Measurements from ENCODE around the gene ODAD2. TPM values are rescaled to one million over a fixed set of nuclear protein-coding genes. Genes with fewer than 3 reads are reported as not detected.

Gene ODAD2
- total RNA-seq, 1 experiment from 2014 or later, result 4.1 TPM

DNA sequence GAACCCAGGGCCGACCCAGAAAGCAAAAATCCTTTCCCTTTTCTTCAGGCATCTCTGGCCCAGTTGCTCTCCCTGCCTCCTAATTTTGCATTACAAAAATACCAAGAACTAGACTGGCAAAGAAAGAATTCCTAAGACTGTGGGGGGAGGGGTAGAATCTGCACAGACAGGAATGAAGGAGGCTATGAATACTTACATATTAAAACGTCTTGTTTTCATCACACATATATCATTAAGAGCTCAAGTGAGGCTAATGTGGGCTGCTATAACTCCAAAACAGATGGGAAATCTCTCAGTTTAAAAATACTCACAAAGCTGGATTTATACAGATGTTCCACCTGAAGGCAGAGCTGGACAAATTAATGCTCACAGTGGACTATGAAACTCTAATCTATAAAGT is 224.0 kb downstream of the ODAD2 start:
- no peak for DNase-seq (ENCODE audit: low spot score)
- Mint-ChIP-seq H3K4me1 (peaks cover 23% of the 10 kb centered on the region), H3K9me3 (peaks cover 5% of the 10 kb centered on the region; the same call in 1 of the 2 replicates), H3K27me3 (ENCODE audit: low read depth) (no peaks in the 10 kb centered on the region), H3K27ac (no peak overlapping the region), H3K4me3 (no peak overlapping the region), H3K36me3 (no peaks in the 10 kb centered on the region)
- ChIA-PET CTCF (no interaction called here), POLR2A (interaction anchor here (0.6 kb wide), 1 partner anchor 45 kb away, joined by 3 read pairs; no protein-coding TSS in a partner anchor)
- no peak for ATAC-seq
- no peak for TF ChIP-seq MYBL2 (CRISPR knock-in tag; IDR thresholded peaks at IDR 0.05)
- TF ChIP-seq, protein P1, sequence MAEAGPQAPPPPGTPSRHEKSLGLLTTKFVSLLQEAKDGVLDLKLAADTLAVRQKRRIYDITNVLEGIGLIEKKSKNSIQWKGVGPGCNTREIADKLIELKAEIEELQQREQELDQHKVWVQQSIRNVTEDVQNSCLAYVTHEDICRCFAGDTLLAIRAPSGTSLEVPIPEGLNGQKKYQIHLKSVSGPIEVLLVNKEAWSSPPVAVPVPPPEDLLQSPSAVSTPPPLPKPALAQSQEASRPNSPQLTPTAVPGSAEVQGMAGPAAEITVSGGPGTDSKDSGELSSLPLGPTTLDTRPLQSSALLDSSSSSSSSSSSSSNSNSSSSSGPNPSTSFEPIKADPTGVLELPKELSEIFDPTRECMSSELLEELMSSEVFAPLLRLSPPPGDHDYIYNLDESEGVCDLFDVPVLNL (CRISPR knock-in tag; IDR thresholded peaks at IDR 0.05; ENCODE audit: borderline replicate concordance, low read depth), result no peak

DNA sequence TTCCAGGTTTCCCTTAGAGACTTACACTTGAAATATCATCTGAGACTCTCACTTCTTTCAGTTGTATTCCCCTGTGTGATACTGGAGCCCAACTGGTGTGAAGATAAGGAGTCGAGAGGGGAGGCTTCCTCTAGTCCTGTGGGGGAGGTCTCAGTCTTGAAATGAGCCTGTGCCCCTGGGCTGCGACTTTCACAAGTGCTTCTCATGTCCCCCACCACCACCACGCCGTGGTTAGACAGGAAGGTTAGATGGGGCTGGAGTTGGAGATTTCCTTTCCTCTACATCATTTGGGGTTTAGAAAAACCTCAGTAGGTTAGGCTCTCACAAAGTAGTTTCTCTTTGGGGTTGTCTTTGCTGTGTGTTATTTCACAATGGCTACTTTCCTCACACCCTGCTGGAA is 227.6 kb downstream of the ODAD2 start:
- Mint-ChIP-seq H3K27ac (no peak overlapping the region), H3K4me3 (no peak overlapping the region), H3K36me3 (no peaks in the 10 kb centered on the region), H3K9me3 (peaks cover 12% of the 10 kb centered on the region), H3K4me1 (peaks cover 19% of the 10 kb centered on the region), H3K27me3 (ENCODE audit: low read depth) (no peaks in the 10 kb centered on the region)
- POLR2A ChIA-PET, result interaction anchor here (0.5 kb wide), 1 partner anchor 726 kb away, joined by 5 read pairs; no protein-coding TSS in a partner anchor
- TF ChIP-seq, protein P2, sequence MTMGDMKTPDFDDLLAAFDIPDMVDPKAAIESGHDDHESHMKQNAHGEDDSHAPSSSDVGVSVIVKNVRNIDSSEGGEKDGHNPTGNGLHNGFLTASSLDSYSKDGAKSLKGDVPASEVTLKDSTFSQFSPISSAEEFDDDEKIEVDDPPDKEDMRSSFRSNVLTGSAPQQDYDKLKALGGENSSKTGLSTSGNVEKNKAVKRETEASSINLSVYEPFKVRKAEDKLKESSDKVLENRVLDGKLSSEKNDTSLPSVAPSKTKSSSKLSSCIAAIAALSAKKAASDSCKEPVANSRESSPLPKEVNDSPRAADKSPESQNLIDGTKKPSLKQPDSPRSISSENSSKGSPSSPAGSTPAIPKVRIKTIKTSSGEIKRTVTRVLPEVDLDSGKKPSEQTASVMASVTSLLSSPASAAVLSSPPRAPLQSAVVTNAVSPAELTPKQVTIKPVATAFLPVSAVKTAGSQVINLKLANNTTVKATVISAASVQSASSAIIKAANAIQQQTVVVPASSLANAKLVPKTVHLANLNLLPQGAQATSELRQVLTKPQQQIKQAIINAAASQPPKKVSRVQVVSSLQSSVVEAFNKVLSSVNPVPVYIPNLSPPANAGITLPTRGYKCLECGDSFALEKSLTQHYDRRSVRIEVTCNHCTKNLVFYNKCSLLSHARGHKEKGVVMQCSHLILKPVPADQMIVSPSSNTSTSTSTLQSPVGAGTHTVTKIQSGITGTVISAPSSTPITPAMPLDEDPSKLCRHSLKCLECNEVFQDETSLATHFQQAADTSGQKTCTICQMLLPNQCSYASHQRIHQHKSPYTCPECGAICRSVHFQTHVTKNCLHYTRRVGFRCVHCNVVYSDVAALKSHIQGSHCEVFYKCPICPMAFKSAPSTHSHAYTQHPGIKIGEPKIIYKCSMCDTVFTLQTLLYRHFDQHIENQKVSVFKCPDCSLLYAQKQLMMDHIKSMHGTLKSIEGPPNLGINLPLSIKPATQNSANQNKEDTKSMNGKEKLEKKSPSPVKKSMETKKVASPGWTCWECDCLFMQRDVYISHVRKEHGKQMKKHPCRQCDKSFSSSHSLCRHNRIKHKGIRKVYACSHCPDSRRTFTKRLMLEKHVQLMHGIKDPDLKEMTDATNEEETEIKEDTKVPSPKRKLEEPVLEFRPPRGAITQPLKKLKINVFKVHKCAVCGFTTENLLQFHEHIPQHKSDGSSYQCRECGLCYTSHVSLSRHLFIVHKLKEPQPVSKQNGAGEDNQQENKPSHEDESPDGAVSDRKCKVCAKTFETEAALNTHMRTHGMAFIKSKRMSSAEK (CRISPR knock-in tag; IDR thresholded peaks at IDR 0.05; ENCODE audit: borderline replicate concordance), result no peak
- TF ChIP-seq, protein P3, sequence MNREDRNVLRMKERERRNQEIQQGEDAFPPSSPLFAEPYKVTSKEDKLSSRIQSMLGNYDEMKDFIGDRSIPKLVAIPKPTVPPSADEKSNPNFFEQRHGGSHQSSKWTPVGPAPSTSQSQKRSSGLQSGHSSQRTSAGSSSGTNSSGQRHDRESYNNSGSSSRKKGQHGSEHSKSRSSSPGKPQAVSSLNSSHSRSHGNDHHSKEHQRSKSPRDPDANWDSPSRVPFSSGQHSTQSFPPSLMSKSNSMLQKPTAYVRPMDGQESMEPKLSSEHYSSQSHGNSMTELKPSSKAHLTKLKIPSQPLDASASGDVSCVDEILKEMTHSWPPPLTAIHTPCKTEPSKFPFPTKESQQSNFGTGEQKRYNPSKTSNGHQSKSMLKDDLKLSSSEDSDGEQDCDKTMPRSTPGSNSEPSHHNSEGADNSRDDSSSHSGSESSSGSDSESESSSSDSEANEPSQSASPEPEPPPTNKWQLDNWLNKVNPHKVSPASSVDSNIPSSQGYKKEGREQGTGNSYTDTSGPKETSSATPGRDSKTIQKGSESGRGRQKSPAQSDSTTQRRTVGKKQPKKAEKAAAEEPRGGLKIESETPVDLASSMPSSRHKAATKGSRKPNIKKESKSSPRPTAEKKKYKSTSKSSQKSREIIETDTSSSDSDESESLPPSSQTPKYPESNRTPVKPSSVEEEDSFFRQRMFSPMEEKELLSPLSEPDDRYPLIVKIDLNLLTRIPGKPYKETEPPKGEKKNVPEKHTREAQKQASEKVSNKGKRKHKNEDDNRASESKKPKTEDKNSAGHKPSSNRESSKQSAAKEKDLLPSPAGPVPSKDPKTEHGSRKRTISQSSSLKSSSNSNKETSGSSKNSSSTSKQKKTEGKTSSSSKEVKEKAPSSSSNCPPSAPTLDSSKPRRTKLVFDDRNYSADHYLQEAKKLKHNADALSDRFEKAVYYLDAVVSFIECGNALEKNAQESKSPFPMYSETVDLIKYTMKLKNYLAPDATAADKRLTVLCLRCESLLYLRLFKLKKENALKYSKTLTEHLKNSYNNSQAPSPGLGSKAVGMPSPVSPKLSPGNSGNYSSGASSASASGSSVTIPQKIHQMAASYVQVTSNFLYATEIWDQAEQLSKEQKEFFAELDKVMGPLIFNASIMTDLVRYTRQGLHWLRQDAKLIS (CRISPR knock-in tag; IDR thresholded peaks at IDR 0.05; ENCODE audit: borderline replicate concordance), result no peak
- TF ChIP-seq ZBTB21 (CRISPR knock-in tag; IDR thresholded peaks at IDR 0.05; ENCODE audit: borderline replicate concordance) (no peak), EMX1 (CRISPR knock-in tag; IDR thresholded peaks at IDR 0.05) (no peak), NR2C2 (CRISPR knock-in tag; IDR thresholded peaks at IDR 0.05) (no peak)
- DNase-seq (ENCODE audit: low spot score), result no peak
- no peak for ATAC-seq
- CTCF ChIA-PET, result no interaction called here

DNA sequence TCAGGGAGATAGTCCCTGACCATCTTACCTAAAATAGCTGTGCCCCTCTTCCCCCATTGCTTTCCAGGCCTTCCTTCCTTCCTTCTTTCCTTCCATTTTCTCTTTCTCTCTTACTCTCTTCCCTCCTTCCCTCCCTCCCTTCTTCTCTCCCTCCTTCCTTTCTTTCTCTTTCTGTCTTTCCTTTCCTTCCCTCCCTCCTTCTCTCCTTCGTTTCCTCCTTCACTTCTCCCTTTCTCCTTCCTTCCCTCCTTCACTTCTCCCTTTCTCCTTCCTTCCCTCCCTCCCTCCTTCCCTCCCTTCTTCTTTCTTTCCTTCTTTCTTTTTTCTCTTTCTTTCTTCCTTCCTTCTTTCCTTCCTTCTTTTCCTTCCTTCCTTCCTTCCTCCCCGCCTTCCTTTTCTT is 228.7 kb downstream of the ODAD2 start:
- H3K4me1 Mint-ChIP-seq, result peaks cover 12% of the 10 kb centered on the region
- H3K9me3 Mint-ChIP-seq, result peaks cover 12% of the 10 kb centered on the region
- no peaks in the 10 kb centered on the region for H3K36me3 Mint-ChIP-seq
- ChIA-PET POLR2A (no interaction called here), CTCF (no interaction called here)
- no peak overlapping the region for H3K4me3 Mint-ChIP-seq
- no peak for TF ChIP-seq FOXP1 (CRISPR knock-in tag; IDR thresholded peaks at IDR 0.05; ENCODE audit: borderline replicate concordance)
- no peak for TF ChIP-seq TEAD4 (CRISPR knock-in tag; IDR thresholded peaks at IDR 0.05)
- TF ChIP-seq ETV6 (CRISPR knock-in tag; IDR thresholded peaks at IDR 0.05), result no peak
- TF ChIP-seq, protein P4, sequence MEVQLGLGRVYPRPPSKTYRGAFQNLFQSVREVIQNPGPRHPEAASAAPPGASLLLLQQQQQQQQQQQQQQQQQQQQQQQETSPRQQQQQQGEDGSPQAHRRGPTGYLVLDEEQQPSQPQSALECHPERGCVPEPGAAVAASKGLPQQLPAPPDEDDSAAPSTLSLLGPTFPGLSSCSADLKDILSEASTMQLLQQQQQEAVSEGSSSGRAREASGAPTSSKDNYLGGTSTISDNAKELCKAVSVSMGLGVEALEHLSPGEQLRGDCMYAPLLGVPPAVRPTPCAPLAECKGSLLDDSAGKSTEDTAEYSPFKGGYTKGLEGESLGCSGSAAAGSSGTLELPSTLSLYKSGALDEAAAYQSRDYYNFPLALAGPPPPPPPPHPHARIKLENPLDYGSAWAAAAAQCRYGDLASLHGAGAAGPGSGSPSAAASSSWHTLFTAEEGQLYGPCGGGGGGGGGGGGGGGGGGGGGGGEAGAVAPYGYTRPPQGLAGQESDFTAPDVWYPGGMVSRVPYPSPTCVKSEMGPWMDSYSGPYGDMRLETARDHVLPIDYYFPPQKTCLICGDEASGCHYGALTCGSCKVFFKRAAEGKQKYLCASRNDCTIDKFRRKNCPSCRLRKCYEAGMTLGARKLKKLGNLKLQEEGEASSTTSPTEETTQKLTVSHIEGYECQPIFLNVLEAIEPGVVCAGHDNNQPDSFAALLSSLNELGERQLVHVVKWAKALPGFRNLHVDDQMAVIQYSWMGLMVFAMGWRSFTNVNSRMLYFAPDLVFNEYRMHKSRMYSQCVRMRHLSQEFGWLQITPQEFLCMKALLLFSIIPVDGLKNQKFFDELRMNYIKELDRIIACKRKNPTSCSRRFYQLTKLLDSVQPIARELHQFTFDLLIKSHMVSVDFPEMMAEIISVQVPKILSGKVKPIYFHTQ (CRISPR knock-in tag; IDR thresholded peaks at IDR 0.05), result no peak
- no peak for TF ChIP-seq OVOL2 (CRISPR knock-in tag; IDR thresholded peaks at IDR 0.05; ENCODE audit: borderline replicate concordance)
- no peak for TF ChIP-seq NFE2L1 (CRISPR knock-in tag; IDR thresholded peaks at IDR 0.05)
- TF ChIP-seq, protein P5, sequence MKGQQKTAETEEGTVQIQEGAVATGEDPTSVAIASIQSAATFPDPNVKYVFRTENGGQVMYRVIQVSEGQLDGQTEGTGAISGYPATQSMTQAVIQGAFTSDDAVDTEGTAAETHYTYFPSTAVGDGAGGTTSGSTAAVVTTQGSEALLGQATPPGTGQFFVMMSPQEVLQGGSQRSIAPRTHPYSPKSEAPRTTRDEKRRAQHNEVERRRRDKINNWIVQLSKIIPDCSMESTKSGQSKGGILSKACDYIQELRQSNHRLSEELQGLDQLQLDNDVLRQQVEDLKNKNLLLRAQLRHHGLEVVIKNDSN (CRISPR knock-in tag; IDR thresholded peaks at IDR 0.05), result no peak
- TF ChIP-seq RELA (CRISPR knock-in tag; IDR thresholded peaks at IDR 0.05; ENCODE audit: borderline replicate concordance), result no peak
- TF ChIP-seq GRHL2 (CRISPR knock-in tag; IDR thresholded peaks at IDR 0.05; ENCODE audit: insufficient replicate concordance, severe bottlenecking), result no peak
- TF ChIP-seq, protein P6, sequence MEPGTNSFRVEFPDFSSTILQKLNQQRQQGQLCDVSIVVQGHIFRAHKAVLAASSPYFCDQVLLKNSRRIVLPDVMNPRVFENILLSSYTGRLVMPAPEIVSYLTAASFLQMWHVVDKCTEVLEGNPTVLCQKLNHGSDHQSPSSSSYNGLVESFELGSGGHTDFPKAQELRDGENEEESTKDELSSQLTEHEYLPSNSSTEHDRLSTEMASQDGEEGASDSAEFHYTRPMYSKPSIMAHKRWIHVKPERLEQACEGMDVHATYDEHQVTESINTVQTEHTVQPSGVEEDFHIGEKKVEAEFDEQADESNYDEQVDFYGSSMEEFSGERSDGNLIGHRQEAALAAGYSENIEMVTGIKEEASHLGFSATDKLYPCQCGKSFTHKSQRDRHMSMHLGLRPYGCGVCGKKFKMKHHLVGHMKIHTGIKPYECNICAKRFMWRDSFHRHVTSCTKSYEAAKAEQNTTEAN (CRISPR knock-in tag; IDR thresholded peaks at IDR 0.05), result no peak
- no peak for TF ChIP-seq KAT7 (CRISPR knock-in tag; IDR thresholded peaks at IDR 0.05; ENCODE audit: borderline replicate concordance)
- no peaks in the 10 kb centered on the region for H3K27me3 Mint-ChIP-seq (ENCODE audit: low read depth)
- no peak overlapping the region for H3K27ac Mint-ChIP-seq
- DNase-seq (ENCODE audit: low spot score) (no peak), ATAC-seq (no peak)

Data from WTC11 (cell line).